HepG2 (cell line): ENCODE results near the gene APBB2. TPM values are rescaled to one million over a fixed set of nuclear protein-coding genes. Genes with fewer than 3 reads are reported as not detected.

Experiments used
- ARHGAP35 ChIP-seq: sonication (generic); formaldehyde crosslinking; IDR thresholded peaks from 2 replicates; pipeline ENCODE4 v1.9.0; 2022; ENCODE audit warnings: mild to moderate bottlenecking, inconsistent platforms, moderate library complexity, missing genetic modification reagents, borderline replicate concordance
- E2F2 ChIP-seq: sonication (generic); formaldehyde crosslinking; IDR thresholded peaks from 2 replicates; pipeline ENCODE4 v1.4.0; 2020; ENCODE audit warnings: missing genetic modification reagents, borderline replicate concordance
- FOXK1 ChIP-seq: sonication (generic); formaldehyde crosslinking; IDR thresholded peaks from 2 replicates; pipeline ENCODE4 v1.4.0; 2020; ENCODE audit warnings: low read depth, missing genetic modification reagents, borderline replicate concordance
- GATA4 ChIP-seq: sonication (generic); IDR thresholded peaks from 2 replicates; pipeline ENCODE4 v1.6.1; 2016; ENCODE audit warnings: antibody characterized with exemption, low read depth, borderline replicate concordance
- KAT8 ChIP-seq: IDR thresholded peaks from 2 replicates; pipeline ENCODE4 v1.6.1; 2016; ENCODE audit warnings: missing genetic modification reagents, missing compliant biosample characterization
- MEIS1 ChIP-seq: sonication (generic); formaldehyde crosslinking; IDR thresholded peaks from 2 replicates; pipeline ENCODE4 v1.9.0; 2021; ENCODE audit warnings: mild to moderate bottlenecking, missing genetic modification reagents, moderate library complexity, borderline replicate concordance
- MXD4 ChIP-seq: IDR thresholded peaks from 2 replicates; pipeline ENCODE4 v1.6.1; 2016; ENCODE audit warnings: mild to moderate bottlenecking, missing biosample characterization, missing genetic modification reagents
- NFATC3 ChIP-seq: sonication (generic); formaldehyde crosslinking; IDR thresholded peaks from 2 replicates; pipeline ENCODE4 v1.5.1; 2020; ENCODE audit warnings: mild to moderate bottlenecking, missing genetic modification reagents
- NFYC ChIP-seq: IDR thresholded peaks from 2 replicates; pipeline ENCODE4 v1.6.1; 2016; ENCODE audit warnings: missing genetic modification reagents, missing compliant biosample characterization
- NKX3-1 ChIP-seq: sonication (generic); formaldehyde crosslinking; IDR thresholded peaks from 2 replicates; pipeline ENCODE4 v1.5.0; 2020; ENCODE audit warnings: missing genetic modification reagents
- ONECUT2 ChIP-seq: sonication (generic); formaldehyde crosslinking; IDR thresholded peaks from 2 replicates; pipeline ENCODE4 v1.4.0; 2020; ENCODE audit warnings: missing genetic modification reagents
- PRPF4 ChIP-seq: fragments of 200-400 bp; formaldehyde crosslinking; IDR thresholded peaks from 2 replicates; pipeline ENCODE4 v1.6.1; 2016; ENCODE audit warnings: low read length, low read depth; ENCODE audit not compliant: poor library complexity, severe bottlenecking
- RFXANK ChIP-seq: IDR thresholded peaks from 2 replicates; pipeline ENCODE4 v1.6.1; 2016
- SCMH1 ChIP-seq: sonication (generic); formaldehyde crosslinking; IDR thresholded peaks from 2 replicates; pipeline ENCODE4 v1.9.0; 2021; ENCODE audit warnings: missing genetic modification reagents, mild to moderate bottlenecking, borderline replicate concordance
- TEAD3 ChIP-seq: optimal IDR thresholded peaks from 2 replicates; pipeline ENCODE3; 2016; ENCODE audit warnings: borderline replicate concordance
- TP53 ChIP-seq: sonication (generic); formaldehyde crosslinking; conservative IDR thresholded peaks from 2 replicates; pipeline ENCODE4 v1.4.0; 2020; ENCODE audit warnings: missing genetic modification reagents
- ZNF10 ChIP-seq: sonication (generic); formaldehyde crosslinking; IDR thresholded peaks from 2 replicates; pipeline ENCODE4 v1.4.0; 2020; ENCODE audit warnings: mild to moderate bottlenecking, low read depth, missing genetic modification reagents, borderline replicate concordance
- ZNF431 ChIP-seq: sonication (generic); formaldehyde crosslinking; IDR thresholded peaks from 2 replicates; pipeline ENCODE4 v1.9.0; 2022; ENCODE audit warnings: missing genetic modification reagents, low read depth, mild to moderate bottlenecking, borderline replicate concordance
- ZNF639 ChIP-seq: conservative IDR thresholded peaks from 2 replicates; pipeline ENCODE4 v1.6.1; 2018; ENCODE audit warnings: missing genetic modification reagents
- ZNF652 ChIP-seq: IDR thresholded peaks from 2 replicates; pipeline ENCODE4 v1.6.1; 2016; ENCODE audit warnings: low read depth, borderline replicate concordance
- ZNF747 ChIP-seq: sonication (generic); formaldehyde crosslinking; IDR thresholded peaks from 2 replicates; pipeline ENCODE4 v1.8.1; 2023; ENCODE audit warnings: missing genetic modification reagents, mild to moderate bottlenecking, borderline replicate concordance
- ZNF766 ChIP-seq: sonication (generic); formaldehyde crosslinking; IDR thresholded peaks from 2 replicates; pipeline ENCODE4 v1.5.0; 2020; ENCODE audit warnings: missing genetic modification reagents, borderline replicate concordance
- ZSCAN25 ChIP-seq: sonication (generic); formaldehyde crosslinking; IDR thresholded peaks from 2 replicates; pipeline ENCODE4 v1.8.0; 2022; ENCODE audit warnings: mild to moderate bottlenecking, missing genetic modification reagents
- ZSCAN29 ChIP-seq: sonication (generic); formaldehyde crosslinking; conservative IDR thresholded peaks from 2 replicates; pipeline ENCODE4 v1.4.0; 2020; ENCODE audit warnings: mild to moderate bottlenecking, missing genetic modification reagents
- polyA plus RNA-seq, 8 experiments: library from polyadenylated mRNA; depleted of rRNA in 3 of 8; stranded (reverse) in 7 of 8; unstranded in 1 of 8; fragments of >200 nt; fragmentation: Illumina TruSeq in 4 of 8; extraction: Trizol in 4 of 8; gene quantifications; 2 replicates each; pipeline versions ENCODE4 v1.2.1 to v1.2.3, GENCODE V29; 2011 to 2016; ENCODE audit warnings: low read depth in 4 of 8, missing spikeins in 1 of 8, mixed read lengths in 1 of 8; ENCODE audit not compliant: insufficient read depth in 1 of 8
- total RNA-seq, 5 experiments: library from RNA; depleted of rRNA; stranded (reverse); fragments of >200 nt; fragmentation: Illumina TruSeq; extraction: Trizol; gene quantifications; 2 replicates each; pipeline ENCODE4 v1.2.3, GENCODE V29; 2016; ENCODE audit warnings: low read depth in 1 of 5
- TF ChIP-seq, protein P1 (sequence below): sonication (generic); formaldehyde crosslinking; IDR thresholded peaks from 2 replicates; pipeline ENCODE4 v1.4.0; 2020; ENCODE audit warnings: missing genetic modification reagents
- TF ChIP-seq, protein P2 (sequence below): sonication (generic); formaldehyde crosslinking; IDR thresholded peaks from 2 replicates; pipeline ENCODE4 v1.4.0; 2020; ENCODE audit warnings: missing genetic modification reagents

The APBB2 gene
- total and polyA plus RNA-seq, 2 of the 13 experiments (the other 11 are each of a cell fraction or from before 2014, with no cell fraction given) = 11.7 to 17.0 TPM

DNA sequence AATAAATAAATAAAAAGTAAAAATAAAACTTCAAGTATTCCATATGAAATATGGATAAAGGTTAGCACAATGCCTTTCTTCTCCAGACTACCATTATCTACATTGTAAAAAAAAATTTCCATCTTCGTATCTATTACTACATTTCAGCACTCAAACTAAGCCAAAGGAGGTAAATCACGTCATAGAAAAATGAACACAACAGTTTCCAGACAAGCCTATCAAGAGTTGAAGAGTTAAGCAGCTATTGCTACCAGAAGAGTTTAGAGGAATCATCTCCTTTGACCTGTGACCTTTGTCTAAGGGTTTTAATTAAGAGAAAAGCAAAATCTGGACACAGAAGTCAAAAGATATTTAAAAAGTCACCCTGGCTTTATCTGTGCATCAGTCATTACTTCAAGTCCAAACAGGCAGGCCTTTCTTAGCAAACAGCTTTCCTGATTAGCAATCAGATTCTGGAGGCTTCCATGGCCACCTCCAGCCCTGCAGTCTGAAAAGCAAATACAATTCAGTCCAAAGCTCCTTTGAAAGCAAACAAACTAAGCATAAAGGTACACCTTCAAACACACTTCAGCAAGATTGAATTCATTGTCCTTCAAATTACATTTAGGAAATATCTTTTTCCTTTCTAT is 82.2 kb downstream of the APBB2 start (continued):
- TF ChIP-seq ZSCAN25 (CRISPR knock-in tag) = 0 out of 2 replicates have a peak, but pooled peaks have one; percentile 29
- no peak for TF ChIP-seq ZNF747 (CRISPR knock-in tag)
- TF ChIP-seq, protein P1, sequence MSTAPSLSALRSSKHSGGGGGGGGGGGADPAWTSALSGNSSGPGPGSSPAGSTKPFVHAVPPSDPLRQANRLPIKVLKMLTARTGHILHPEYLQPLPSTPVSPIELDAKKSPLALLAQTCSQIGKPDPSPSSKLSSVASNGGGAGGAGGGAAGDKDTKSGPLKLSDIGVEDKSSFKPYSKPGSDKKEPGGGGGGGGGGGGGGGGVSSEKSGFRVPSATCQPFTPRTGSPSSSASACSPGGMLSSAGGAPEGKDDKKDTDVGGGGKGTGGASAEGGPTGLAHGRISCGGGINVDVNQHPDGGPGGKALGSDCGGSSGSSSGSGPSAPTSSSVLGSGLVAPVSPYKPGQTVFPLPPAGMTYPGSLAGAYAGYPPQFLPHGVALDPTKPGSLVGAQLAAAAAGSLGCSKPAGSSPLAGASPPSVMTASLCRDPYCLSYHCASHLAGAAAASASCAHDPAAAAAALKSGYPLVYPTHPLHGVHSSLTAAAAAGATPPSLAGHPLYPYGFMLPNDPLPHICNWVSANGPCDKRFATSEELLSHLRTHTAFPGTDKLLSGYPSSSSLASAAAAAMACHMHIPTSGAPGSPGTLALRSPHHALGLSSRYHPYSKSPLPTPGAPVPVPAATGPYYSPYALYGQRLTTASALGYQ = peak; percentile 95
- TF ChIP-seq, protein P2, sequence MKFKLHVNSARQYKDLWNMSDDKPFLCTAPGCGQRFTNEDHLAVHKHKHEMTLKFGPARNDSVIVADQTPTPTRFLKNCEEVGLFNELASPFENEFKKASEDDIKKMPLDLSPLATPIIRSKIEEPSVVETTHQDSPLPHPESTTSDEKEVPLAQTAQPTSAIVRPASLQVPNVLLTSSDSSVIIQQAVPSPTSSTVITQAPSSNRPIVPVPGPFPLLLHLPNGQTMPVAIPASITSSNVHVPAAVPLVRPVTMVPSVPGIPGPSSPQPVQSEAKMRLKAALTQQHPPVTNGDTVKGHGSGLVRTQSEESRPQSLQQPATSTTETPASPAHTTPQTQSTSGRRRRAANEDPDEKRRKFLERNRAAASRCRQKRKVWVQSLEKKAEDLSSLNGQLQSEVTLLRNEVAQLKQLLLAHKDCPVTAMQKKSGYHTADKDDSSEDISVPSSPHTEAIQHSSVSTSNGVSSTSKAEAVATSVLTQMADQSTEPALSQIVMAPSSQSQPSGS (CRISPR knock-in tag) = peak; percentile 78; the same call in 1 of the 2 replicates
- TF ChIP-seq NKX3-1 (CRISPR knock-in tag) = peak; percentile 92
- TF ChIP-seq GATA4 = peak; percentile 98
- peak; percentile 29; the same call in 1 of the 2 replicates for TF ChIP-seq ZNF652
- peak; percentile 48; the same call in 1 of the 2 replicates for TF ChIP-seq FOXK1 (CRISPR knock-in tag)
- TF ChIP-seq ONECUT2 (CRISPR knock-in tag) = 0 out of 2 replicates have a peak, but pooled peaks have one; percentile 22
- TF ChIP-seq ARHGAP35 = no peak
- TF ChIP-seq KAT8 = peak; percentile 78; the same call in 1 of the 2 replicates
- no peak for TF ChIP-seq ZNF10 (CRISPR knock-in tag)
- TF ChIP-seq PRPF4 = no peak
- no peak for TF ChIP-seq ZNF431 (CRISPR knock-in tag)
- no peak for TF ChIP-seq SCMH1
- TF ChIP-seq ZNF766 (CRISPR knock-in tag) = no peak
- peak; percentile 67 for TF ChIP-seq TEAD3 (CRISPR knock-in tag)
- TF ChIP-seq NFYC = no peak
- TF ChIP-seq RFXANK (CRISPR knock-in tag) = no peak
- no peak for TF ChIP-seq MXD4 (CRISPR knock-in tag)
- TF ChIP-seq ZNF639 (CRISPR knock-in tag) = no peak
- no peak for TF ChIP-seq NFATC3
- TF ChIP-seq E2F2 = no peak
- TF ChIP-seq TP53 (CRISPR knock-in tag) = no peak
- no peak for TF ChIP-seq MEIS1 (CRISPR knock-in tag)
- no peak for TF ChIP-seq ZSCAN29 (CRISPR knock-in tag)
